ENCODE results near the gene DOLK. TPM values are rescaled to one million over a fixed set of nuclear protein-coding genes. Genes with fewer than 3 reads are reported as not detected.

The DOLK gene
- total RNA-seq, 1 experiment from 2014 or later = 20.1 TPM

DNA sequence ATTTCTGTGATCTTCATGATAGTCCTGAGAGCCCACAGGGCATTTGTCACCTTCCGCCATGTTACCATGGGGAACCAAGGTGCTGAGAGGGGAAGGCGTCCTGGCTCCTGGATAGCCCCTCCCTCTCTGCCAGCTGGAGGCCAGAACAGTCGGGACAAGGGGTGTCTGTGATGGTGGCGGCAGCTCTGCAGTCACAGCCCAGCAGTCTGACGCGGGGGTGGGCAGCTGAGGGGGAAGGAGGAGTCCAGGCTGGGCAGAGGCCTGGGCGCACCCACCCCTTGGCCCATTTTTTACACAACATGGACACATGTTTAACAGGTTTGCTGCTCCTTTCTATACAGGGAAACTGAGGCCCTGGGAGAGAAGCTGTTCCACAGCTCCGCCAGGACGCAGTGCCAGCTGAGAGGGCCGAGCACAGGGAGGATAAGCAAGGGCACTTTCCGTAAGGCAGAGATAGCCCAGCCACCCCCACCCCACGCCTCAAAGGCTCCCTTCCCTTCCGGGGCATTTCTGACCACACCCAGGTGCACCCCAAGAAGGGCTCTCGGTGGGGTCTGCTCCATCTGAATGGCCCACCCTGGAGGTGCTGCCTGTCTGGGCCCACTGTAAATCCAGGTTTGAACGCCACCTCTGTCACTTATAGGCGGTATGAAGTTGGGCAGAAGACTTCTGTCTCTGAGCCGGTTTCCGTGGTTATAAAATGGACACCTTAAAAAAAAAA is 48.4 kb downstream of the DOLK start:
- H3K79me2 ChIP-seq (ENCODE audit: insufficient read depth, low read length) = peaks cover 3% of the 10 kb centered on the region; the same call in 1 of the 2 replicates
- H3K56ac ChIP-seq (ENCODE audit: insufficient read length, low read depth, low read length) = no peak overlapping the region
- H3K23ac ChIP-seq (ENCODE audit: insufficient read length, low read depth, low read length) = no peak overlapping the region
- no peaks in the 10 kb centered on the region for H3K27me3 Mint-ChIP-seq (ENCODE audit: low read depth)
- H3K27me3 ChIP-seq (ENCODE audit: insufficient read depth, low read length) = no peaks in the 10 kb centered on the region
- no peaks in the 10 kb centered on the region for H4K20me1 ChIP-seq (ENCODE audit: control insufficient read depth, insufficient read depth, insufficient read length)
- H3K36me3 Mint-ChIP-seq (ENCODE audit: insufficient read depth in 1 of 3, low read depth in 3 of 3) = peaks cover 12 to 30% (median 24%) of the 10 kb centered on the region in 3 experiments
- no CpG with 5 or more reads among the region's 18 CpGs for WGBS (ENCODE audit: extremely low coverage, insufficient read length, low lambda C conversion rate)
- H3K9ac ChIP-seq (ENCODE audit: extremely low read depth, insufficient read length, low read length) = no peak overlapping the region
- H3K4me1 Mint-ChIP-seq = peaks cover 15 to 25% of the 10 kb centered on the region in 2 experiments
- no peak overlapping the region for H4K8ac ChIP-seq (replicated peaks; ENCODE audit: insufficient read length, low read depth, low read length)
- no peak overlapping the region for H3T11ph ChIP-seq (ENCODE audit: low read length)
- H4K91ac ChIP-seq (ENCODE audit: insufficient read length, low read depth, low read length) = no peak overlapping the region
- H3K4me2 ChIP-seq (ENCODE audit: insufficient read depth, insufficient read length, low read length) = no peak overlapping the region
- peak overlapping the region; percentile 68 to 85 (median 83); a peak in 4 of 7 replicates for H3K27ac Mint-ChIP-seq
- no peak overlapping the region for H3K4ac ChIP-seq (ENCODE audit: low read depth, low read length)
- TF ChIP-seq, protein P1, sequence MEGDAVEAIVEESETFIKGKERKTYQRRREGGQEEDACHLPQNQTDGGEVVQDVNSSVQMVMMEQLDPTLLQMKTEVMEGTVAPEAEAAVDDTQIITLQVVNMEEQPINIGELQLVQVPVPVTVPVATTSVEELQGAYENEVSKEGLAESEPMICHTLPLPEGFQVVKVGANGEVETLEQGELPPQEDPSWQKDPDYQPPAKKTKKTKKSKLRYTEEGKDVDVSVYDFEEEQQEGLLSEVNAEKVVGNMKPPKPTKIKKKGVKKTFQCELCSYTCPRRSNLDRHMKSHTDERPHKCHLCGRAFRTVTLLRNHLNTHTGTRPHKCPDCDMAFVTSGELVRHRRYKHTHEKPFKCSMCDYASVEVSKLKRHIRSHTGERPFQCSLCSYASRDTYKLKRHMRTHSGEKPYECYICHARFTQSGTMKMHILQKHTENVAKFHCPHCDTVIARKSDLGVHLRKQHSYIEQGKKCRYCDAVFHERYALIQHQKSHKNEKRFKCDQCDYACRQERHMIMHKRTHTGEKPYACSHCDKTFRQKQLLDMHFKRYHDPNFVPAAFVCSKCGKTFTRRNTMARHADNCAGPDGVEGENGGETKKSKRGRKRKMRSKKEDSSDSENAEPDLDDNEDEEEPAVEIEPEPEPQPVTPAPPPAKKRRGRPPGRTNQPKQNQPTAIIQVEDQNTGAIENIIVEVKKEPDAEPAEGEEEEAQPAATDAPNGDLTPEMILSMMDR (conservative IDR thresholded peaks at IDR 0.05) = no peak
- H2BK20ac ChIP-seq (ENCODE audit: low read depth, low read length, poor library complexity, severe bottlenecking) = no peak overlapping the region
- H4K5ac ChIP-seq (ENCODE audit: insufficient read length, low read depth, low read length) = no peak overlapping the region
- H3K23me2 ChIP-seq (ENCODE audit: insufficient read length, low read depth, low read length, poor library complexity, severe bottlenecking) = no peaks in the 10 kb centered on the region
- no peak overlapping the region for H3K18ac ChIP-seq (ENCODE audit: insufficient read length, low read depth, low read length)
- H3K14ac ChIP-seq (ENCODE audit: insufficient read depth, low read length) = no peak overlapping the region; the same call in 1 of the 2 replicates
- no peaks in the 10 kb centered on the region for H3K79me1 ChIP-seq (ENCODE audit: insufficient read depth, low read depth, low read length, poor library complexity, severe bottlenecking)
- no peak overlapping the region for H3K4me3 Mint-ChIP-seq
- no peak overlapping the region for H2BK5ac ChIP-seq (ENCODE audit: insufficient read length, low read length)
- H2AK5ac ChIP-seq (ENCODE audit: insufficient read length, low read length) = no peak overlapping the region
- no peak overlapping the region for H2BK15ac ChIP-seq (ENCODE audit: low read depth, low read length)
- H2BK120ac ChIP-seq (ENCODE audit: low read depth, low read length, poor library complexity, severe bottlenecking) = no peak overlapping the region
- no peak for DNase-seq
- no peaks in the 10 kb centered on the region; the same call in 1 of the 2 replicates for H3K4me1 ChIP-seq (ENCODE audit: insufficient read depth, low read length)
- H3K9me3 ChIP-seq (ENCODE audit: control insufficient read depth, low read depth, low read length) = no peaks in the 10 kb centered on the region
- no peak overlapping the region for H2BK12ac ChIP-seq (ENCODE audit: insufficient read length, low read depth, low read length)
- H3K9me3 Mint-ChIP-seq = no peaks in the 10 kb centered on the region
- no peak overlapping the region for H3K27ac ChIP-seq (ENCODE audit: insufficient read length, low read depth, low read length)
- H2AFZ ChIP-seq (ENCODE audit: low read length) = no peak overlapping the region
